RWPE2 (cell line): ENCODE data around the gene CSNK2A2.

Source experiments
- ATAC-seq: fragments of 200-7000 bp; cut with Tn5 transposase; 3 replicates; pipeline ENCODE4 v1.9.1; 2021; ENCODE audit warnings: low read depth
- DNase-seq: peaks from one replicate; pipeline ENCODE4 v3.0.0-alpha.2; 2020; ENCODE audit warnings: low spot score
- H3K27ac ChIP-seq: fragments of 450-650 bp; 2 replicates; pipeline ENCODE4 v1.5.1; 2017; ENCODE audit warnings: mild to moderate bottlenecking; ENCODE audit not compliant: poor library complexity, severe bottlenecking
- H3K27me3 ChIP-seq: fragments of 250-450 bp; sonication (Bioruptor Pico); 2 replicates; pipeline ENCODE4 v1.5.1; 2021; ENCODE audit warnings: mild to moderate bottlenecking, moderate library complexity; ENCODE audit not compliant: insufficient read depth, poor library complexity, severe bottlenecking
- H3K36me3 ChIP-seq: fragments of 250-450 bp; sonication (Bioruptor Pico); 2 replicates; pipeline ENCODE4 v1.5.1; 2020; ENCODE audit warnings: low read depth, mild to moderate bottlenecking, moderate library complexity
- H3K4me1 ChIP-seq: fragments of 250-450 bp; sonication (Bioruptor Pico); 2 replicates; pipeline ENCODE4 v1.5.1; 2021; ENCODE audit warnings: mild to moderate bottlenecking, moderate library complexity; ENCODE audit not compliant: insufficient read depth, poor library complexity, severe bottlenecking
- H3K4me3 ChIP-seq: fragments of 250-450 bp; sonication (Bioruptor Pico); 2 replicates; pipeline ENCODE4 v1.5.1; 2021; ENCODE audit warnings: mild to moderate bottlenecking, moderate library complexity; ENCODE audit not compliant: severe bottlenecking
- H3K9me3 ChIP-seq: fragments of 250-450 bp; sonication (Bioruptor Pico); 2 replicates; pipeline ENCODE4 v1.5.1; 2021; ENCODE audit warnings: mild to moderate bottlenecking, moderate library complexity; ENCODE audit not compliant: severe bottlenecking
- TF ChIP-seq, protein P1 (sequence below): fragments of 450-650 bp; IDR thresholded peaks from one replicate; pipeline ENCODE4 v1.5.1; 2017; ENCODE audit warnings: mild to moderate bottlenecking, moderate library complexity; ENCODE audit not compliant: poor library complexity, severe bottlenecking

The CSNK2A2 gene

DNA sequence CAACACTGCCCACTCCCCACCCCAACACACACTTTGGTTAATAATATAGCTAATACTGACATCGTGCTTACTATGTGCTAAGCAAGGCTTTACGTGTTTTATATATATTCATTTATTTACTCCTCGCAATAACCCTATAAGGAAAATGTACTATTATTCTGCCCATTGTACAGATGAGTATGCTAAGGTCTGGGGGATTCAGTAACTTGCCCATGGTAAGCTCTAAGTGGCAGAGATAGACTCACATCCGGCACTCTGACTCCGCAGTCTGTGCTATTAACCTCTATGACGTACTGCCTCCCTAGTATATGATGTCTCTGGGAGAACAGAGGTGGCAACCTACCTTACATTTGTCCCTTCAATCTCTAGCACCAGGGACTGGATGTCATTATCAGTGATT is 81.4 kb downstream of the CSNK2A2 start:
- Histone ChIP-seq H3K4me3 (no peak overlapping the region), H3K9me3 (no peaks in the 10 kb centered on the region), H3K27me3 (no peaks in the 10 kb centered on the region), H3K36me3 (peaks cover 44% of the 10 kb centered on the region), H3K27ac (no peak overlapping the region), H3K4me1 (peaks cover 11% of the 10 kb centered on the region)
- ATAC-seq (no peak), DNase-seq (peak; percentile 5)
- TF ChIP-seq, protein P1, sequence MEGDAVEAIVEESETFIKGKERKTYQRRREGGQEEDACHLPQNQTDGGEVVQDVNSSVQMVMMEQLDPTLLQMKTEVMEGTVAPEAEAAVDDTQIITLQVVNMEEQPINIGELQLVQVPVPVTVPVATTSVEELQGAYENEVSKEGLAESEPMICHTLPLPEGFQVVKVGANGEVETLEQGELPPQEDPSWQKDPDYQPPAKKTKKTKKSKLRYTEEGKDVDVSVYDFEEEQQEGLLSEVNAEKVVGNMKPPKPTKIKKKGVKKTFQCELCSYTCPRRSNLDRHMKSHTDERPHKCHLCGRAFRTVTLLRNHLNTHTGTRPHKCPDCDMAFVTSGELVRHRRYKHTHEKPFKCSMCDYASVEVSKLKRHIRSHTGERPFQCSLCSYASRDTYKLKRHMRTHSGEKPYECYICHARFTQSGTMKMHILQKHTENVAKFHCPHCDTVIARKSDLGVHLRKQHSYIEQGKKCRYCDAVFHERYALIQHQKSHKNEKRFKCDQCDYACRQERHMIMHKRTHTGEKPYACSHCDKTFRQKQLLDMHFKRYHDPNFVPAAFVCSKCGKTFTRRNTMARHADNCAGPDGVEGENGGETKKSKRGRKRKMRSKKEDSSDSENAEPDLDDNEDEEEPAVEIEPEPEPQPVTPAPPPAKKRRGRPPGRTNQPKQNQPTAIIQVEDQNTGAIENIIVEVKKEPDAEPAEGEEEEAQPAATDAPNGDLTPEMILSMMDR: no peak

DNA sequence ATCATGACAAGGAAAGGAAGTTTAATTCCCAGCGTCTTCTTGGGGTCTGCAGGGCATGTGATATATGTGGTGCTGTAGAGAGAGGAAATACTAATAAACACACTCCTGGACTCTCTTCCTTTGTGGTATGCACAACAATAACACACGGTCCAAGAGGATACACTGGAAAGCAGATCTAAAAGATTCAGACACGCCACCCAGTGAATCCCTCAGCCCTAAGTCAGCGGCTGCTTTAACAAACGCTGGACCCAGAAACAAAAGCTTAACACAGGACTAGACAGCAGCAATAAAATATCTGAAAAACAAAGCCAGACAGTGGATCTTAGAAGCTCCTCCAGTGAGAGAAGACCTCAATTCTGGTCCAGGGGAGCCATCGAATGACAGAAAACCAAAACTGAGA is 81.8 kb downstream of the CSNK2A2 start:
- ATAC-seq (no peak), DNase-seq (no peak)
- H3K27ac ChIP-seq: no peak overlapping the region
- H3K27me3 ChIP-seq: no peaks in the 10 kb centered on the region
- H3K4me3 ChIP-seq: no peak overlapping the region
- peaks cover 44% of the 10 kb centered on the region for H3K36me3 ChIP-seq
- TF ChIP-seq, protein P1: no peak
- peaks cover 7% of the 10 kb centered on the region for H3K4me1 ChIP-seq
- H3K9me3 ChIP-seq: no peaks in the 10 kb centered on the region

DNA sequence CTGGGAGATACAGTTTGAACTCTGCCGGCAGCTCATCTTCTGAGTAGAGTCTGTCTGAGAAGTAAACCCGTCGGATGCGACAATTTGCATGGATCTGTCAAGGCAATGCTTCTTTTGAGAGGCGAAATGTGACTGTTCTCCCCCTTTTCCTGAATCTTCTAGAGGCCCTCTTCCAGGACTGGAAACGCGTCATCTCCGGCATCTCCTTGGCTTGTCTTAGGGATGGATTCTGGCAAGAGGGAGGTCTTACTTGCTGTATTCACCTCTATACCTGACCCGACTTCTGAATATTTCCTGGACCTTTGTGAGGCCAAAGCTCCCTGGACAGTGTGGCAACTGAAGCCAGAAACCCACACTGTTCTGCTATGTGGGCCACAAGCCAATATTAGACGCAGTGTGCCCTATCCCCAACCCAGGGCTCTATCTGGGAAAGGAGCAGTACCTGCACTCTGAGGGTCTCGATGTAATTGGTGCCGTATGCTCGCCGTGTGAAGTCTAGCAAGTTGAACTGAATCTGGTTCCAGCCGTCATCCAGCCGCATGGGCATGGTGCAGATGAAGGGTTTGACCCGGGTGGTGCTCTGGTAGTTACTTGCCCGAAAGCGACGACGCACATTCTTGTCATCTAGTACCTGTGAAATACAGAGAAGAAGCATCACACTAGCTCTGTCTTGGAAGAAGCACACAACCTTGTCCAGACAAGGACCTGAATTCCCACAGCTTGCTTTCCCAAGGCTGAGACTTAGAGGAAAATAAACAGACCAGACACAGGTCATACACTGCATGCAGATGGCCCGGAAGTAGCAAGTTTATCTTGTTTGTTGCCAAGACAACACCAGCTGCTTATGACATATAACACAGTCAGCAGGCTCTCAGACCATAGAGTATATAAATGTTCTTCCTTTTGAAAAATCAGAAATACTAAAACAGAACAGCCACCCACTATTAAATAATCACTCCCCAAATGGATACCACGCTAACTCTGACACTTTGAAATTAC is 82.8 kb downstream of the CSNK2A2 start:
- ATAC-seq (no peak), DNase-seq (peak; percentile 49)
- Histone ChIP-seq H3K4me1 (no peaks in the 10 kb centered on the region), H3K9me3 (no peaks in the 10 kb centered on the region), H3K4me3 (no peak overlapping the region), H3K27me3 (no peaks in the 10 kb centered on the region), H3K27ac (no peak overlapping the region), H3K36me3 (peaks cover 44% of the 10 kb centered on the region)
- TF ChIP-seq, protein P1: no peak

DNA sequence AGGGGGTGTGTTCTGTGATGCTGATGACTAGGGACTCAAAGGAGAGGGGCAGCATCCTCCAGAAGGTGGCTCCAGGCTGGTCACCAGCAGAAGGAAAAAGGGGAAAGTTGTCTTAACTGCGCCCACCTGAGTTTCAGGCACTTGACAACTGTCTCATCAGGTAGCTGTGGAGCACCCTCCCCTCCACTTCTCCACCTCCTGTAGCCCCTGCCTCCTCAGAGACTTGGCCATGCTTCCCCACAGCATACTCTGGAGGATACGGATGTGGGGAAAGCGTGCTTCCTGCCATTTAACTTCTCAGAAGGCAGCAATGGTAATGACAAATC is 86.6 kb downstream of the CSNK2A2 start:
- Histone ChIP-seq H3K27ac (no peak overlapping the region), H3K4me1 (no peaks in the 10 kb centered on the region), H3K36me3 (peaks cover 36% of the 10 kb centered on the region), H3K27me3 (no peaks in the 10 kb centered on the region), H3K9me3 (no peaks in the 10 kb centered on the region), H3K4me3 (no peak overlapping the region)
- TF ChIP-seq, protein P1: no peak
- no peak for DNase-seq
- ATAC-seq: no peak; the same call in 2 of the 3 replicates
